ENCODE data around the gene SYNM.

Gene SYNM

DNA sequence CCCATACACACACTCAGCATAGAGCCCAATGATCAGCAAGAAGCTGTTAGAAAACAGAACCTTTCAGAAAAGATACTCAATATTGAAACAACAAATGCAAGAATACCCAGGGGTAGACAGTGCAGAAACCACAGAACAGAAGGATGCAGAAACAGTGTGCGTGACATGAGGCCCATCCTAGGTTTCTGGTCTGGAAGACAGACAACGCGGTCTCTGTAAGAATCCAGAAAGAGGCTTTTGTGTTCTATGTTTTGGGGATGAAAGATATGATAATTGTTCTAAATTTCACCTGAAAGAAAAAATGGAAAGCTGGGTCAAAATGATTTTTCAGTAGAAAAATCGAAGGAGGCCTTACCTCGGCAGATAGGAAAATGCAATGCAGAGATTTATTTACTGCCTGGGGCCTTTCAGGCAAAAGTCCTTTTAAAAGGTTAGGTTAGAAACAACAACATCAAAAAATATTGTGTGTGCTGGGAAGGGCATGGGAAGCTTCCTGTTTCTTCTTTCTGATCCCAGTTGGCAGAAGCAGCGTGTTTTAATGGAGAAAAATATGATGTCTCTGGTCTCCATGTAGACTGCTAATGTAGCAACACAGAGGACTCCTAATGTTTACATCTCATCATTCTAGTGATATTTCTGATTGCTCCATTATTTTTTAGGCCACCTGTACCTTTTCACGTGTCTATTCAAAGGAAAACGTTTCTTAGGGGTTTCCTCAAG, 17.0 kb downstream of the SYNM start:
- DNase-seq (ENCODE audit: low read depth in 2 of 2, low spot score in 1 of 2): no peak

DNA sequence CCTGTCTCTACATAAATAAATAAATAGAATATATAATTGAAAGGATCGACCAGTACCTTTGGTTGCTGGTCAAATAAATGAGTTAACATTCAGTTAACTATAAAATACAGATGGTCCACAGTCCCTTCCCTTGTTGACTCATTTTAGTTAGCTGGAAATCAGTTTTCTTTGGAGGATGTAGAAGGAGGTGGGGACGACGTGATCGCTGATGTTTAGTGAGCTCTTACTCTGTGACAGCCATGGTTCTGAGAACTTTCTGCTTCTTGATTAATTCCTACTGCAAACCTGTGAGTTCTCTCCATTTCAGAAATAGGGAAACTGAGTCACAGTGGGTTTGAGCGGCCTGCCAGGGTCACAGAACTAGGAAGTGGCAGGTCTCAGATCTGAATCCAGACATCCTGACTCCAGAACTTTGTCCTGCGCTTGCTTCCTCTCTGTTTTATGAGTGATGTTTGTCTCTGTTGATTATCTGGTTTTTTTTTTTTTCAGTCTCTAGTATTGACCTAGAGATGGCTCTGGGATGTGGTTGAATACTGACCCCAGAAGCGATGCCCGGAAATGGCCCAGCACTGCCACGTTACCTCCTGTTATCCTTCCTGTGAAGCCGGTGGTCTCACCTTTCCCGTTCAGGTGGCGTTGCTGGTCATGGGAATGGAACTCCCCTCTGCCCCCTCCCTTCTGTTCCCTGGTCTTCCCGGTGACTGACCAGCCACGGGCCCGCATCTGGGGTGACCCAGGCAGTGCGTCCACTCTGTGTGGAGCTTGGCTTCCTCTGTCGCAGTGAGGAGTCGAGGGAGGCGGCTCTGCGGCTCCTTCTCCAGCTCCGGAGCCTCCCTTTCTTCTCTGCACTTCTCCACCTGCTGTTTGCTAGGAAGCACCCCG, 18.2 kb downstream of the SYNM start:
- no peak for DNase-seq (ENCODE audit: low read depth in 2 of 2, low spot score in 1 of 2)

DNA sequence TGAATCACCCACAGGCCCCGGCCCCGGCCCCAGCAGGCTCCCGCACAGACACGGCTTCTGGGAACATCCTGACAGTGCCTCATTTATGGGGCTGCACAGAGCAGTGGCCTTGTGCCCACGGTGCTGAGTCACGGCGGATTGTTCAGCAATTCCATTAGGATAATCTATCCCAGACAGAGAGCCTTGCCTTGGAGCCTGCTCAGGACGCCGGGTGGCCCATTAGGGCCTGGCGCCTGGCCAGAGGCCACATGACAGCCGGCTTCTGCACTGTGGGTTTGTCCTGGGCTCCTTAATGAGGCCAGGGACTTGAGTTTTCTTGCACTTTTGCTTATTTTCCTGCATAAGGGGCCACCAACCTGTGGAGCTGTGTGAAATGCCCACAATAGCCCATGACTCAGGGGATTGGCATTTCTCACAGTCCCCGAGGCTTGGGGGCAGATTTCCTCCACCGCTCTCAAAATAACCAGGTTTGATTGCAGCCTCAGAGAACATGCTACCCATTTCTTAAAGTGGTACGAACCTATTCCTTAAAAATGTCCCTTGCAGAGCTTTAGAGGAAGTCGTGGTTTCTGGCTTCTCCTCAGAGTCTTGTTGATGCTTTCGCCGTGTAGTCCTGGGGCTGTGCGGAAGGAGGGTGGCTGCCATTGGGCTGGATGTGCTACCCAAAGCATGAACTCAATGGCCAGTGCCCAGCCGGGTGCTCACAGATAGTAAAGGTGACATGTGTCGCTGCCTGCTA, 19.0 kb downstream of the SYNM start:
- DNase-seq (ENCODE audit: low read depth in 2 of 2, low spot score in 1 of 2): no peak

DNA sequence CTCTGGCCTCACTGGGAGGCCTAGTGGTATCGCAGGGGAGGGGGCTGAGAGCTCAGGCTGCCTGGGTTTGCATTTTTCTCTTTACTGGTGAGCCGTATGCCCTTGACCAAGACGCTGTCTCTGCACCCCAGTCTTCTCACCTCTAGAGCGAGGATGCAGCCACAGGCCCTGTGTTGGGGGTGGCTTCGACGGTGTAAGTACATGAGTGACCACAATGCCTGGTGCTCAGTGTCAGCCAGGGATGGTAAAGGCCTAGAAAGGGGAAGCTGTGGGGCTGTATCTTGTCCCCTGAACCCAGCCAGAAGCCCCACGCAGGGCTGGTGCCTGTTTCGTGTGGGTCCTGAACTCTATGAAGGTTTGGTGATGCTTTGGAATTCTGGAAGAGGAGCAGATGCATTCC, 19.8 kb downstream of the SYNM start:
- no peak for DNase-seq (ENCODE audit: low read depth in 2 of 2, low spot score in 1 of 2)

DNA sequence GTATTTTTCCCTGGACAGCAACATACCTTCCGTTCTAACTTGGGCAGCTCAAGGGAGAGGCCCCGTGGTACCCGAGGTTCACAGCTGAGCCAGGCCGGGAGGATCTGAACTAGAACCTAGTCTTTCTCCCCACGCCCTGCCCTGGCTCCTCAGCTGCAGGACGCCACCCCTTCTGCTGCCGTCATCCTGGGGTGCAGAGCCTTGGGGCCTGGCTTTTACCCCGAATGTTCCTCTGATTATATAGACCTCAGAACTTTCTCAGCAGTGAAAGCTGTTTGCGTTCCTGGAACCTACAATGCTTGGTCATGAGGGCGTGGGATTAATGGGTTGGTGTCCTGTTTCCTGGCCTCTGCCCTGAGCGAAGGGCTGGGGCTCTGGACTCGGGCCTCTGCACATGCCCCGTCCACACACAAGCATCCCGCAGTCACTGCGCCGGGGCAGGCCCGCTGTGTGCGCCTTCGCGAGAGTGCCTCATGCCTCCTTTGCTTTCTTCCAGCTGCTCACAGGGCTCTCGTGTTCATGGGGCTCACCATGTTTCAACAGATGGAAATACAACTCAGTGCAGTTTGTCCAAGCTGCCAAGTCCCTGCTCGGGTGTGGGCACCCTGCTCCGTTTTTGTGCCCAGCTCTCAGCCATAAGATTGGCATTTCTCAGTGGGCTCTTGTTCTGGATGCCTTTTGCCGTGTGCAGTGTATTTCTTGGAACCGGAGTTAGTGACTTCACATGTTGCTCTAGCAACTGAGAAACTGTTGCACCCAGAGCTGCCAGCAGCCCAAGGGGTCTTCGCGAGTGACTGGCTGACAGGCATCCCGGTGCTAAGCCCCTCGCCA, 20.4 kb downstream of the SYNM start:
- DNase-seq (ENCODE audit: low read depth in 2 of 2, low spot score in 1 of 2): no peak

DNA sequence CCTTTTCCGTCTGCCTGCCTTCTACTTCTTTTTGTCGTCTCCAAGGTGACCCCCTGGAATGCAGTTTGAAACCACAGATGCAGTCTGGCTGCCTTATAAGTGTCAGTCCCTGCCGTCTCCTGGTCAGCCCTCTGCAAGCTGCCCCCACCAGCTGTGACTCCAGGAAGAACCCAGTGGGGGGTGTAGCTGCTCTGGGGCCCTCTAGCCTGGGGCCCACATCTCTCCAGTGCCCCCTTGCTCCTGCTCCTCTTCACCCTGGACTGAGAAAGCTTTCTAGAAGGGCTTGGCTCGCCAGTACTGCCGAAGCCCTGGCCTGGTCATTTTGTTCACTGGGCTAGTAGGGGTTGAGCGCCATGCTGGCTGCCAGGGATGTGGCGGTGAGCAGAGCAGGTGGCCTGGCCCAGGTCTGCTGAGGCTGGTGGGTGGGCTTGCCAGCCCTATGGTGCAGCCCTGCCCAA, 21.3 kb downstream of the SYNM start:
- no peak for DNase-seq (ENCODE audit: low read depth in 2 of 2, low spot score in 1 of 2)

DNA sequence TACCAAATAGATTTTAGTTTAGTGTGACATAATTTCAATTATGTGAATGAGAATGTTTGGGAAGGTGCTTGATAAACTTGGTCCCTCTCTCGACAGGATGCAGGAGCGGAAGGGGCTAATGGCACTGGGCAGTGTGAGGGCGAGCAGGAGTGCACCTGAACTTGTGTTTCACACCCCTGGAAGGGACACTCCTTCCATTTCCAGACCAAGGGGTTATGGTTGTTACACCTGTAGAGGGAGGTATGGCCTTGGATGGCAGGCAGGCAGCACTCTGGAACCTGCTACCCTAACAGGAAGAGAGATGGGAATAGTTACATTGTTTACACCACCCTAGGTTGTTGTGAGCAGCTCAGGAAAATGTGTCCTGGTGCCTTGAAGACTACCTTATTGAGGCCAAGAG, 22.1 kb downstream of the SYNM start:
- no peak for DNase-seq (ENCODE audit: low read depth in 2 of 2, low spot score in 1 of 2)

DNA sequence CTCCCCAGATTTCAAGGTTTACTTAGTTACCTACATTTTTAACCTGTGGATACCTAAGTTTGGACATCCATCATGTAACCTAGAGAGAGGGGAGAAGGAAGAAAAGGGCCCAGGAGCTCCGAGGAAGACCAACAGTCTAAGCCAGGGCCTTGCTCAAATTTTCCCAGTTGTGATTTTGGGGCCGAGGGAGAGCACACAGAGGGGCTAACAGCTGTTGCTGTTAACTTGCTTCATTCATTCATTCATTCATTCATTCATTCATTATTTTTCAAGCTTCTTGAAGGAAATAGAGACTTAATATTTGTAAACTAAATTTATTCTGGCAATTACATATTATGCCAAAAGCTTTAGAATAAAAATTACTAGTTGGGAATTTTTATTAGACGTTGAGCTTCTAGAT, 22.9 kb downstream of the SYNM start:
- DNase-seq (ENCODE audit: low read depth in 2 of 2, low spot score in 1 of 2): no peak

DNA sequence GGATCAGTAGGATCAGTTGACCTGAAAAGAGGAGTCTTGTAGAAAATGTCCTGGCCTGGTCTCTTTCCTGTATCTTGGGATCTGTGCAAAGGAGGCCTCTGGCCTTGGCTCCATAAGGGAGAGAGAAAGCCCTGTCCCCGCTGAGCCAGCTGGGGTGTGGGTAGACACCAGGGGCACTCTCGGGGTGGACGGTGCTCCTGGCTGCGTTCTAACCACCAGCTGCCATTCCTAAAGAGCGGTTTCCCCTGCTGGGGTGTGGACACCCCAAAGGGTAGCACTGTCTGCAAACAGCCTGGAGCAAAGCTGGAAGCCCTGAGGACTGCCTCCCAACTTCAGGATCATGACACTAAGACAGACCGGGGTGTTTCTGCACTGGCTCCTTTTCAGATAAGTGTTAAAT, 23.5 kb downstream of the SYNM start:
- DNase-seq (ENCODE audit: low read depth in 2 of 2, low spot score in 1 of 2): no peak

DNA sequence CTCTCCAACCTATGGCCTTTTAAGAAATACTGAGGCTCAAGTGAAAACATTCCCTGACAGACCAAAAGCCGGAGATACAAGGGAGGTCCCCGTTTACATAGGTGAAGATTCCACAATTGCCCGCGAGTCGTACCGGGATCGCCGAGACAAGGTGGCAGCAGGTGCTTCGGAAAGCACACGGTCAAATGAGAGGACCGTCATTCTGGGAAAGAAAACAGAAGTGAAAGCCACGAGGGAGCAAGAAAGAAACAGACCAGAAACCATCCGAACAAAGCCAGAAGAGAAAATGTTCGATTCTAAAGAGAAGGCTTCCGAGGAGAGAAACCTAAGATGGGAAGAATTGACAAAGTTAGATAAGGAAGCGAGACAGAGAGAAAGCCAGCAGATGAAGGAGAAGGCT, 24.8 kb downstream of the SYNM start:
- no peak for DNase-seq (ENCODE audit: low read depth in 2 of 2, low spot score in 1 of 2)

DNA sequence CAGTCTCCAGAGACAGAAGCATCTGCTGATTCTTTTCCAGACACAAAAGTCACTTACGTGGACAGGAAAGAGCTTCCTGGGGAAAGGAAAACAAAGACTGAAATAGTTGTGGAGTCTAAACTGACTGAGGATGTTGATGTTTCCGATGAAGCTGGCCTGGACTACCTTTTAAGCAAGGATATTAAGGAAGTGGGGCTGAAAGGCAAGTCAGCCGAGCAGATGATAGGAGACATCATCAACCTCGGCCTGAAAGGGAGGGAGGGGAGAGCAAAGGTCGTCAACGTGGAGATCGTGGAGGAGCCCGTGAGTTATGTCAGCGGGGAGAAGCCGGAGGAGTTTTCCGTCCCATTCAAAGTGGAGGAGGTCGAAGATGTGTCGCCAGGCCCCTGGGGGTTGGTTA, 25.4 kb downstream of the SYNM start:
- no peak for DNase-seq (ENCODE audit: low read depth in 2 of 2, low spot score in 1 of 2)

DNA sequence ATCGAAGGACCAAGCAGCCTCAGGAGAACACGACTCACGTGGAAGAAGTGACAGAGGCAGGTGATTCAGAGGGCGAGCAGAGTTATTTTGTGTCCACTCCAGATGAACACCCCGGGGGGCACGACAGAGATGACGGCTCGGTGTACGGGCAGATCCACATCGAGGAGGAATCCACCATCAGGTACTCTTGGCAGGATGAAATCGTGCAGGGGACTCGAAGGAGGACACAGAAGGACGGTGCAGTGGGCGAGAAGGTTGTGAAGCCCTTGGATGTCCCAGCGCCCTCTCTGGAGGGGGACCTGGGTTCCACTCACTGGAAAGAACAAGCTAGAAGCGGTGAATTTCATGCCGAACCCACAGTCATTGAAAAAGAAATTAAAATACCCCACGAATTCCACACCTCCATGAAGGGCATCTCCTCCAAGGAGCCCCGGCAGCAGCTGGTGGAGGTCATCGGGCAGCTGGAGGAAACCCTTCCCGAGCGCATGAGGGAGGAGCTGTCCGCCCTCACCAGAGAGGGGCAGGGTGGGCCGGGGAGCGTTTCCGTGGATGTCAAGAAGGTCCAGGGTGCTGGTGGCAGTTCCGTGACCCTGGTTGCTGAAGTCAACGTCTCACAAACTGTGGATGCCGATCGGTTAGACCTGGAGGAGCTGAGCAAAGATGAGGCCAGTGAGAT, 26.0 kb downstream of the SYNM start:
- DNase-seq (ENCODE audit: low read depth in 2 of 2, low spot score in 1 of 2): no peak

DNA sequence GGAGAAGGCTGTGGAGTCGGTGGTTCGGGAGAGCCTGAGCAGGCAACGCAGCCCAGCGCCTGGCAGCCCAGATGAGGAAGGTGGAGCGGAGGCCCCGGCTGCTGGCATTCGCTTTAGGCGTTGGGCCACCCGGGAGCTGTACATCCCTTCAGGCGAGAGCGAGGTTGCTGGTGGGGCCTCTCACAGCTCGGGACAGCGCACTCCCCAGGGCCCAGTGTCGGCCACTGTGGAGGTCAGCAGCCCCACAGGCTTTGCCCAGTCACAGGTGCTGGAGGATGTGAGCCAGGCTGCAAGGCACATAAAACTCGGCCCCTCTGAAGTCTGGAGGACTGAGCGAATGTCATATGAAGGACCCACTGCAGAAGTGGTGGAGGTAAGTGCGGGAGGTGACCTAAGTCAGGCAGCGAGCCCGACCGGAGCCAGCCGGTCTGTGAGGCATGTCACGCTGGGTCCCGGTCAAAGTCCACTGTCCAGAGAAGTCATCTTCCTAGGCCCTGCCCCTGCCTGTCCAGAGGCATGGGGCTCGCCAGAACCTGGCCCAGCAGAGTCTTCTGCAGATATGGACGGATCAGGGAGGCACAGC, 26.7 kb downstream of the SYNM start:
- no peak for DNase-seq (ENCODE audit: low read depth in 2 of 2, low spot score in 1 of 2)

DNA sequence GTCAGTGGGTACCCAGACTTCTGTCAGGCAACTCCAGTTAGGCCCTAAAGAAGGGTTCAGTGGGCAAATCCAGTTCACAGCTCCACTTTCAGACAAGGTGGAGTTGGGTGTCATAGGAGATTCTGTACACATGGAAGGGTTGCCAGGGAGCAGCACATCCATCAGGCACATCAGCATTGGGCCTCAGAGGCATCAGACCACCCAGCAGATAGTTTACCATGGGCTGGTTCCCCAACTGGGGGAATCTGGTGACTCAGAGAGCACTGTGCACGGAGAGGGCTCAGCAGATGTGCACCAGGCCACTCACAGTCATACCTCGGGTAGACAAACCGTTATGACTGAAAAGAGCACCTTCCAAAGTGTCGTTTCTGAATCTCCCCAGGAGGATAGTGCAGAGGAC, 27.2 kb downstream of the SYNM start:
- DNase-seq (ENCODE audit: low read depth in 2 of 2, low spot score in 1 of 2): no peak

DNA sequence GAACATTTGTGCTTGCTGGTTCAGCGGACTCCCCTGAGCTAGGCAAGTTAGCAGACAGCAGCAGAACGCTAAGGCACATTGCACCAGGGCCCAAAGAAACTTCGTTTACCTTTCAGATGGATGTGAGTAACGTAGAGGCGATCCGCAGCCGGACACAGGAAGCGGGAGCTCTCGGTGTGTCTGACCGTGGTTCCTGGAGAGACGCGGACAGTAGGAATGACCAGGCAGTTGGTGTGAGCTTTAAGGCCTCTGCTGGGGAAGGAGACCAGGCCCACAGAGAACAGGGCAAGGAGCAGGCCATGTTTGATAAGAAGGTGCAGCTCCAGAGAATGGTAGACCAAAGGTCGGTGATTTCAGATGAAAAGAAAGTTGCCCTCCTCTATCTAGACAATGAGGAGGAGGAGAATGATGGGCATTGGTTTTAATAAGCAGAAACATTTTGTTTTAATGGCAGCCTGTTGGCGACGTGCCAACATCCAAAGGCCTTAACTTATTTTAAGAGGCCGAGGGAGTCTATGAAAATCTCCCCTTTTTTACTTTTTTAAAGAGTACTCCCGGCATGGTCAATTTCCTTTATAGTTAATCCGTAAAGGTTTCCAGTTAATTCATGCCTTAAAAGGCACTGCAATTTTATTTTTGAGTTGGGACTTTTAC, 27.9 kb downstream of the SYNM start:
- DNase-seq (ENCODE audit: low read depth in 2 of 2, low spot score in 1 of 2): no peak

DNA sequence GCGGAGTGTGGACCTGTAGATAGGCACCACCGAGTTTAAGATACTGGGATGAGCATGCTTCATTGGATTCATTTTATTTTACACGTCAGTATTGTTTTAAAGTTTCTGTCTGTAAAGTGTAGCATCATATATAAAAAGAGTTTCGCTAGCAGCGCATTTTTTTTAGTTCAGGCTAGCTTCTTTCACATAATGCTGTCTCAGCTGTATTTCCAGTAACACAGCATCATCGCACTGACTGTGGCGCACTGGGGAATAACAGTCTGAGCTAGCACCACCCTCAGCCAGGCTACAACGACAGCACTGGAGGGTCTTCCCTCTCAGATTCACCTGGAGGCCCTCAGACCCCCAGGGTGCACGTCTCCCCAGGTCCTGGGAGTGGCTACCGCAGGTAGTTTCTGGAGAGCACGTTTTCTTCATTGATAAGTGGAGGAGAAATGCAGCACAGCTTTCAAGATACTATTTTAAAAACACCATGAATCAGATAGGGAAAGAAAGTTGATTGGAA, 29.5 kb downstream of the SYNM start:
- no peak for DNase-seq (ENCODE audit: low read depth in 2 of 2, low spot score in 1 of 2)

DNA sequence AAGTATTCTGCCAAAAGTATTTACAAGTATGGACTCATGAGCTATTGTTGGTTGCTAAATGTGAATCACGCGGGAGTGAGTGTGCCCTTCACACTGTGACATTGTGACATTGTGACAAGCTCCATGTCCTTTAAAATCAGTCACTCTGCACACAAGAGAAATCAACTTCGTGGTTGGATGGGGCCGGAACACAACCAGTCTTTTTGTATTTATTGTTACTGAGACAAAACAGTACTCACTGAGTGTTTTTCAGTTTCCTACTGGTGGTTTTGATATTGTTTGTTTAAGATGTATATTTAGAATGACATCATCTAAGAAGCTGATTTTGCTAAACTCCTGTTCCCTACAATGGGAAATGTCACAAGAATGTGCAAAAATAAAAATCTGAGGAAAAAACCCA, 30.3 kb downstream of the SYNM start:
- no peak for DNase-seq (ENCODE audit: low read depth in 2 of 2, low spot score in 1 of 2)

DNA sequence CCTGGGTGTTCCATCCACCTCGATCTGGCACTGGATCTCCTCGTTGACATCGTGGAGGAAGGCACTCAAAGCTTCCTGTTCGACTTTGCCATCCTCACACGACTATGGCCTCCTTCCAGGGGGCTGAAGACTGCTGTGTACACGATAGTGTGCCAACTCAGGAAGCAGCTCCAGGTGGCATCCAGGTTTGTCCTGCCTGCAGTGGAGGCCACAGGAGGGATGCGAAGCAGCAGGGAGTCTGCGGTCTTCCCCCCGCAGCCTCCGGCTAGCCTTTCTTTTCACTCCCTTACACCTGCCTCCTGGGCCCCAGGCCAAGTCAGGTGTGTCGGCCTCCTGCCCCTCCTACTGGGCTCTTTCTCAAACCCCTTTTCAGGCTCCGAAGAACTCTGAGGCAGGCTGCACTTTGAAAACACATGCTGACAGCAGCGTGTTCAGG, 32.2 kb downstream of the SYNM start:
- no peak for DNase-seq (ENCODE audit: low read depth in 2 of 2, low spot score in 1 of 2)

DNA sequence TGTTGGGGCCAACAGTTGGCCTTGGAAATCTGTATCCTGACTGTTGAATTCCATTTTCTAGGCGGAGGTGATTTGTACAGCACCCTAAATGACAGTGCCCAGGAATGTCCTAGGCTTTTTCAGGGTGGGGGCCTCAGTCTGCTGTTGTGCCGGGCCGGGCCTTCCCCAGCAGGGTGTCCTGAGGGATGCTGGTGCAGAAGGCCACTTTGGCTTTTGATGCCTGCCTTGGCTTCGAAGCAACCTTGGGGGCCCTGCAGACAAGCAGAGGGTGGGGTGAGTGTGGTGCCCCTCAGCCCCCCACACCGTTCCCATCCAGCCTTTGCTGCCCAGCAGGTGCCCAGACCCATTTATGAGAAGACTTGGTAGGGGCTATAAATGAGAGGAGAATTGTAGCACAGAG, 33.0 kb downstream of the SYNM start:
- no peak for DNase-seq (ENCODE audit: low read depth in 2 of 2, low spot score in 1 of 2)
